ENCODE results near the gene ACVR1.
"Not testable (repeated sequence)": the region's sequence is repeated elsewhere in the genome, so short reads cannot be mapped to it uniquely, and the experiment has no call there.

DNA sequence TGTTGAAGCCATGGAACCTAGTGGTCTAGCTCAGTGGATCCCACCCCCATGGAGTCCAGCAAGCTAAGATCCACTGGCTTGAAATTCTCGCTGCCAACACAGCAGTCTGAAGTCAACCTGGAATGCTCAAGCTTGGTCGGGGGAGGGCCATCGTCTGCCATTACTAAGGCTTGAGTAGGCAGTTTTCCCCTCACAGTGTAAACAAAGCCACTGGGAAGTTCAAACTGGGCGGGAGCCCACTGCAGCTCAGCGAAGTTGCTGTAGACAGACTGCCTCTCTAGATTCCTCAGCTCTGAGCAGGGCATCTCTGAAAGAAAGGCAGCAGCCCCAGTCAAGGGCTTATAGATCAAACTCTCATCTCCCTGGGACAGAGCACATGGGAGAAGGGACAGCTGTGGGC, 171.5 kb downstream of the ACVR1 start:
- not testable (repeated sequence) for TF ChIP-seq CTCF (IDR thresholded peaks at IDR 0.05; ENCODE audit: extremely low read depth in 1 of 2, insufficient read depth in 1 of 2, low read depth in 1 of 2, low read length in 2 of 2); MYC (IDR thresholded peaks at IDR 0.05; ENCODE audit: low read depth, low read length); POLR2A (IDR thresholded peaks at IDR 0.05; ENCODE audit: low read depth, low read length); EZH2 (IDR thresholded peaks at IDR 0.05; ENCODE audit: borderline replicate concordance, low read depth, low read length, severe bottlenecking)

All from endothelial cell of umbilical vein (primary cell).